Measurements from ENCODE around the gene HDC.

HDC gene

GRCh38 chr15:50210462-50211157 is 54.9 kb downstream of the HDC start:
- H3K27ac ChIP-seq, result no peak overlapping the region
- TF ChIP-seq CTCF (conservative IDR thresholded peaks at IDR 0.05), result no peak

GRCh38 chr15:50209809-50210208 is 55.7 kb downstream of the HDC start:
- no peak overlapping the region for H3K27ac ChIP-seq
- no peak for TF ChIP-seq CTCF (conservative IDR thresholded peaks at IDR 0.05)

GRCh38 chr15:50206020-50206419 is 59.5 kb downstream of the HDC start:
- no peak for TF ChIP-seq CTCF (conservative IDR thresholded peaks at IDR 0.05)
- no peak overlapping the region for H3K27ac ChIP-seq

GRCh38 chr15:50202003-50202402 is 63.5 kb downstream of the HDC start:
- TF ChIP-seq CTCF (conservative IDR thresholded peaks at IDR 0.05), result no peak
- H3K27ac ChIP-seq, result no peak overlapping the region

- H3K27ac ChIP-seq, result no peak overlapping the region
- no peak for TF ChIP-seq CTCF (conservative IDR thresholded peaks at IDR 0.05)
Observed at GRCh38 chr15:50192926-50193620, 72.5 kb downstream of the HDC start.

GRCh38 chr15:50192164-50192563 is 73.4 kb downstream of the HDC start:
- no peak overlapping the region for H3K27ac ChIP-seq
- TF ChIP-seq CTCF (conservative IDR thresholded peaks at IDR 0.05), result no peak
